OCI-LY3 (cell line): ENCODE data around the gene ZNF423.

ENCODE experiments used
- CTCF ChIP-seq: fragments of 200-600, 300-600 bp; sonication (generic); IDR thresholded peaks from 2 replicates; pipeline ENCODE4 v1.5.1; 2014; ENCODE audit warnings: antibody characterized with exemption, low read length, low read depth
- EZH2phosphoT487 ChIP-seq: fragments of 200-600 bp; shearing (Covaris generic); IDR thresholded peaks from 2 replicates; pipeline ENCODE4 v1.6.1; 2018; ENCODE audit warnings: antibody characterized with exemption, mixed run types, low read depth

GRCh38 chr16:49599281-49599680, 256.6 kb downstream of the ZNF423 start:
- TF ChIP-seq CTCF (no peak), EZH2phosphoT487 (no peak)
